ENCODE data around the gene AK5. TPM values are rescaled to one million over a fixed set of nuclear protein-coding genes. Genes with fewer than 3 reads are reported as not detected.

Gene AK5
- total RNA-seq, 2 donors from 2014 or later = 3.1 to 20.8 TPM

GRCh38 chr1:77387553-77387952 lies 105.7 kb downstream of the AK5 start:
- H3K4me3 ChIP-seq = no peak overlapping the region
- no peak for DNase-seq (ENCODE audit: low spot score)
- no peaks in the 10 kb centered on the region for H3K9me3 ChIP-seq
- no peaks in the 10 kb centered on the region for H3K27me3 ChIP-seq (replicated peaks; ENCODE audit: insufficient read depth)
- intact Hi-C loops (cut with DNase I) = no loop called here
- no peaks in the 10 kb centered on the region for H3K36me3 ChIP-seq
- no peak overlapping the region for H3K27ac ChIP-seq
- H3K4me1 ChIP-seq (replicated peaks) = no peaks in the 10 kb centered on the region
- WGBS = 74% methylated on average over 1 of the region's 1 CpG
- TF ChIP-seq POLR2AphosphoS5 (IDR thresholded peaks at IDR 0.05) (no peak), POLR2A (IDR thresholded peaks at IDR 0.05) (no peak), CTCF (IDR thresholded peaks at IDR 0.05) (no peak)

GRCh38 chr1:77388661-77389060 lies 106.8 kb downstream of the AK5 start:
- TF ChIP-seq POLR2AphosphoS5 (IDR thresholded peaks at IDR 0.05) (no peak), POLR2A (IDR thresholded peaks at IDR 0.05) (no peak), CTCF (IDR thresholded peaks at IDR 0.05) (no peak)
- Histone ChIP-seq H3K27me3 (replicated peaks; ENCODE audit: insufficient read depth) (no peaks in the 10 kb centered on the region), H3K4me3 (no peak overlapping the region), H3K27ac (no peak overlapping the region), H3K4me1 (replicated peaks) (no peaks in the 10 kb centered on the region), H3K36me3 (no peaks in the 10 kb centered on the region), H3K9me3 (no peaks in the 10 kb centered on the region)
- WGBS = 76% methylated on average over 3 of the region's 3 CpGs
- no peak for DNase-seq (ENCODE audit: low spot score)
- intact Hi-C loops (cut with DNase I) = no loop called here

GRCh38 chr1:77392486-77392885 lies 110.7 kb downstream of the AK5 start:
- no peak overlapping the region for H3K27ac ChIP-seq
- TF ChIP-seq CTCF (IDR thresholded peaks at IDR 0.05) (no peak), POLR2A (IDR thresholded peaks at IDR 0.05) (no peak), POLR2AphosphoS5 (IDR thresholded peaks at IDR 0.05) (no peak)
- H3K4me3 ChIP-seq = no peak overlapping the region
- 81% methylated on average over 4 of the region's 4 CpGs for WGBS
- intact Hi-C loops (cut with DNase I) = no loop called here
- no peak for DNase-seq (ENCODE audit: low spot score)
- H3K4me1 ChIP-seq (replicated peaks) = no peaks in the 10 kb centered on the region
- no peaks in the 10 kb centered on the region for H3K27me3 ChIP-seq (replicated peaks; ENCODE audit: insufficient read depth)
- H3K36me3 ChIP-seq = no peaks in the 10 kb centered on the region
- H3K9me3 ChIP-seq = no peaks in the 10 kb centered on the region

- H3K9me3 ChIP-seq = no peaks in the 10 kb centered on the region
- H3K4me1 ChIP-seq (replicated peaks) = no peaks in the 10 kb centered on the region
- H3K27me3 ChIP-seq (replicated peaks; ENCODE audit: insufficient read depth) = no peaks in the 10 kb centered on the region
- H3K27ac ChIP-seq = no peak overlapping the region
- TF ChIP-seq POLR2A (IDR thresholded peaks at IDR 0.05) = no peak
- TF ChIP-seq CTCF (IDR thresholded peaks at IDR 0.05) = no peak
- TF ChIP-seq POLR2AphosphoS5 (IDR thresholded peaks at IDR 0.05) = no peak
- intact Hi-C loops (cut with DNase I) = no loop called here
- no peak for DNase-seq (ENCODE audit: low spot score)
- WGBS = 62% methylated on average over 2 of the region's 2 CpGs
- H3K4me3 ChIP-seq = no peak overlapping the region
- H3K36me3 ChIP-seq = no peaks in the 10 kb centered on the region
Observed at GRCh38 chr1:77394166-77394565, 112.3 kb downstream of the AK5 start.

- no peak overlapping the region for H3K27ac ChIP-seq
- no peak for DNase-seq (ENCODE audit: low spot score)
- no peak overlapping the region for H3K4me3 ChIP-seq
- TF ChIP-seq POLR2AphosphoS5 (IDR thresholded peaks at IDR 0.05) (no peak), POLR2A (IDR thresholded peaks at IDR 0.05) (no peak), CTCF (IDR thresholded peaks at IDR 0.05) (no peak)
- H3K27me3 ChIP-seq (replicated peaks; ENCODE audit: insufficient read depth) = no peaks in the 10 kb centered on the region
- no peaks in the 10 kb centered on the region for H3K4me1 ChIP-seq (replicated peaks)
- H3K9me3 ChIP-seq = no peaks in the 10 kb centered on the region
- H3K36me3 ChIP-seq = no peaks in the 10 kb centered on the region
- intact Hi-C loops (cut with DNase I) = no loop called here
Observed at GRCh38 chr1:77395051-77395450, 113.2 kb downstream of the AK5 start.

Data from prostate gland (tissue), 2 donors.